ENCODE measurements around the gene CACNA2D1.

GRCh38 chr7:81929386-81929785, 514.2 kb downstream of the CACNA2D1 start:
- no peak for TF ChIP-seq CTCF (conservative IDR thresholded peaks at IDR 0.05; ENCODE audit: low read depth, low read length)
- no peak for TF ChIP-seq EZH2phosphoT487 (IDR thresholded peaks at IDR 0.05; ENCODE audit: borderline replicate concordance, low read length)
- no peak for TF ChIP-seq EZH2 (IDR thresholded peaks at IDR 0.05; ENCODE audit: low read length, unreplicated experiment)

Measured in PC-3 (cell line).